ENCODE measurements around the gene HOXA6.

The HOXA6 gene

GRCh38 chr7:27147199-27148030, at the start of gene HOXA6:
Gene HOXA6 (minus strand): TSS chr7:27147774. CDS start chr7:27147749, 25 bp downstream.
- H3K36me3 ChIP-seq (ENCODE audit: control insufficient read depth in 2 of 2, insufficient read depth in 2 of 2, low read length in 2 of 2) = peaks cover 5 to 9% of the 10 kb centered on the region in 2 donors
- H3K27ac ChIP-seq (ENCODE audit: low read depth in 2 of 2, low read length in 2 of 2) = peak within 1 kb of the TSS; percentile 93 to 99
- no peaks in the 10 kb centered on the region for H3K9me3 ChIP-seq (ENCODE audit: control insufficient read depth in 2 of 2, low read length in 2 of 2)
- peaks cover 4 to 7% of the 10 kb centered on the region in 2 donors for H3K27me3 ChIP-seq (ENCODE audit: control insufficient read depth in 2 of 2, insufficient read depth in 2 of 2, low read length in 2 of 2)
- H3K4me3 ChIP-seq (ENCODE audit: low read length in 2 of 2) = peak within 1 kb of the TSS; percentile 63 to 82
- peak within 1 kb of the TSS; percentile 75 to 86 for H3K9ac ChIP-seq (ENCODE audit: low read depth in 1 of 2, low read length in 2 of 2)
- H3K4me1 ChIP-seq (ENCODE audit: control insufficient read depth in 2 of 2, insufficient read depth in 2 of 2, low read length in 2 of 2) = peaks cover 46 to 63% of the 10 kb centered on the region in 2 donors

DNA sequence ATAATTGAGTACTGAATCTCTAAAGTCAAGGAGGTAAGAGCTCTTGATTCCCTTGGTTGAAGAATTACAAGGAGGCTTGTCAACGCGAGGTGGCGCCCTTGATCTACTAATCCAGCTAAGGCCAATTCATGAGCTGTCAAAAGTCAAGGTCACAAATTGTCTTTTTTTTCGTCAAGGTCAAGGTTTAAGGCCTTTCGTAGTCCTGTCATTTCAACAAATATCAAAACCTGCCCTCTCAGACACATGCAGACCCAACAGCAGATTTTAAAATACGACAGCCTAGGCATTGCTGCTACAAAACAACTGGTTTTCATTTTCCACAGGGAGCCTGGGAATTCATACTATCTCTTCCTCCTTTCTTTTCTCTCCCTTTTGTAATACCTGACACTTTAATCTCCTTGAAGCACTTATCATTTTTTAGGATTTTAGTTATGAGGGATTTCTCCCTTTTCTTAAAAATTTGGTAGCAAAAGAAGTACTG, 48.8 kb upstream of the HOXA6 start:
- H3K36me3 ChIP-seq (ENCODE audit: control insufficient read depth in 2 of 2, insufficient read depth in 2 of 2, low read length in 2 of 2) = no peaks in the 10 kb centered on the region
- H3K4me3 ChIP-seq (ENCODE audit: low read length in 2 of 2) = peak overlapping the region; percentile 79 to 85
- peaks cover 0 to 2% of the 10 kb centered on the region in 2 donors for H3K9me3 ChIP-seq (ENCODE audit: control insufficient read depth in 2 of 2, low read length in 2 of 2)
- peak overlapping the region; percentile 35 to 98 for H3K9ac ChIP-seq (ENCODE audit: low read depth in 1 of 2, low read length in 2 of 2)
- H3K27ac ChIP-seq (ENCODE audit: low read depth in 2 of 2, low read length in 2 of 2) = peak overlapping the region; percentile 14 to 62
- H3K27me3 ChIP-seq (ENCODE audit: control insufficient read depth in 2 of 2, insufficient read depth in 2 of 2, low read length in 2 of 2) = peaks cover 8 to 38% of the 10 kb centered on the region in 2 donors
- peaks cover 10 to 24% of the 10 kb centered on the region in 2 donors for H3K4me1 ChIP-seq (ENCODE audit: control insufficient read depth in 2 of 2, insufficient read depth in 2 of 2, low read length in 2 of 2)

DNA sequence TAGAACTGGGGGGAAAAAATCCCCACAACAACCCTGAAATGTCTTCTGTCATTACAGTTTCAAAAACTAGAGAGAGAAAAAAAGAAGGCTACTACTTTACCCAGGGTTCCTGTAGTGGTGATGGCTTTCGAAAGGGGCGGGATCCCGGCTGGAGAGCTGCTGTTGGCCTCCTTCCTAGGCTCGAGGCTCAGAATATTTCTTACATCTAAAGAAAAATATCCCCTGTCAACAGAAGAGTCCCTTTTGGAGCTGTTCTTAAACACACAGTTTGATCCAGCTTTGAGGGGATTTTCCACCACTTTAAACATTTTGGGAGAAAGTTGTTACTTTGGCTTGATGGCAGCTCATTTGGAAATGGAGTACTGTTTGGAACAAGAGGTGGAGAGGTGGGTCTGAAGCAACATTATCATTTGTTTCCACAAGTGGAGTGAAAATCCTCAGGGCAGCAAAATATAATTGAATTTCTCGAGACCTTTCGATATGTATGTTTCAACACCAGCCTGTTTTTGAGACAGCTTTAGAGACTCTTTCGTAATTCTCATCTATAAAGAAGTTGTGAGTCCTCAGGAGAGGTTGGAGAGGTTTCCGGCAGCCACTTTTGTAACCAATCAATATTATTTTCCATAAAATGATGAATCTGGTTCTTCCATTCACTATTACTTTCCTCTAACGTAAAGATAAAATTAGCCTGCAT, 47.3 kb upstream of the HOXA6 start:
- peaks cover 16 to 28% of the 10 kb centered on the region in 2 donors for H3K4me1 ChIP-seq (ENCODE audit: control insufficient read depth in 2 of 2, insufficient read depth in 2 of 2, low read length in 2 of 2)
- H3K9ac ChIP-seq (ENCODE audit: low read depth in 1 of 2, low read length in 2 of 2) = peak overlapping the region; percentile 72 to 92
- peaks cover 0 to 2% of the 10 kb centered on the region in 2 donors for H3K9me3 ChIP-seq (ENCODE audit: control insufficient read depth in 2 of 2, low read length in 2 of 2)
- H3K27me3 ChIP-seq (ENCODE audit: control insufficient read depth in 2 of 2, insufficient read depth in 2 of 2, low read length in 2 of 2) = peaks cover 8 to 36% of the 10 kb centered on the region in 2 donors
- H3K27ac ChIP-seq (ENCODE audit: low read depth in 2 of 2, low read length in 2 of 2) = peak overlapping the region in 1 of 2 donors; percentile 55
- no peaks in the 10 kb centered on the region for H3K36me3 ChIP-seq (ENCODE audit: control insufficient read depth in 2 of 2, insufficient read depth in 2 of 2, low read length in 2 of 2)
- peak overlapping the region; percentile 66 to 79 for H3K4me3 ChIP-seq (ENCODE audit: low read length in 2 of 2)

DNA sequence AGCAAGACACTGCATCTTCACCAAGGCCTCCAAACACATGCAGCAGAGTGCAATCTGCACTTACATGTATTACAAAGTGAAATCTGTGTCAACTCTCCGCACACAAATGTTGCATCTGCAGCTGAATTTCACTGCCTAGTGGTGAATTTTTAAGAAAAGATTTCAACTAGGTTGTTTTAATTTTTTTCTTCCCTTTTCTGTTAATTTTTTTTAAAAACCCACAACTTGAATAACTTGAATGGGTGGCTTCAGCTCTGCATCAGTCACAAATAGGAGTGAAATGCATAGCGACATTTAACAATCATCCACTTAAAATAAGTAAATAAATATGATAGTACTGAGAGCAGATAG, 46.4 kb upstream of the HOXA6 start:
- peaks cover 0 to 2% of the 10 kb centered on the region in 2 donors for H3K9me3 ChIP-seq (ENCODE audit: control insufficient read depth in 2 of 2, low read length in 2 of 2)
- peak overlapping the region; percentile 78 to 92 for H3K9ac ChIP-seq (ENCODE audit: low read depth in 1 of 2, low read length in 2 of 2)
- H3K27ac ChIP-seq (ENCODE audit: low read depth in 2 of 2, low read length in 2 of 2) = peak overlapping the region; percentile 91 to 93
- H3K4me1 ChIP-seq (ENCODE audit: control insufficient read depth in 2 of 2, insufficient read depth in 2 of 2, low read length in 2 of 2) = peaks cover 24 to 36% of the 10 kb centered on the region in 2 donors
- H3K27me3 ChIP-seq (ENCODE audit: control insufficient read depth in 2 of 2, insufficient read depth in 2 of 2, low read length in 2 of 2) = peaks cover 8 to 37% of the 10 kb centered on the region in 2 donors
- H3K4me3 ChIP-seq (ENCODE audit: low read length in 2 of 2) = peak overlapping the region; percentile 66 to 79
- no peaks in the 10 kb centered on the region for H3K36me3 ChIP-seq (ENCODE audit: control insufficient read depth in 2 of 2, insufficient read depth in 2 of 2, low read length in 2 of 2)

- Histone ChIP-seq H3K4me1 (ENCODE audit: control insufficient read depth in 2 of 2, insufficient read depth in 2 of 2, low read length in 2 of 2) (peaks cover 24 to 42% of the 10 kb centered on the region in 2 donors), H3K9me3 (ENCODE audit: control insufficient read depth in 2 of 2, low read length in 2 of 2) (peaks cover 0 to 2% of the 10 kb centered on the region in 2 donors), H3K27ac (ENCODE audit: low read depth in 2 of 2, low read length in 2 of 2) (peak overlapping the region; percentile 91 to 93), H3K36me3 (ENCODE audit: control insufficient read depth in 2 of 2, insufficient read depth in 2 of 2, low read length in 2 of 2) (no peaks in the 10 kb centered on the region), H3K9ac (ENCODE audit: low read depth in 1 of 2, low read length in 2 of 2) (peak overlapping the region; percentile 78 to 92), H3K27me3 (ENCODE audit: control insufficient read depth in 2 of 2, insufficient read depth in 2 of 2, low read length in 2 of 2) (peaks cover 8 to 32% of the 10 kb centered on the region in 2 donors), H3K4me3 (ENCODE audit: low read length in 2 of 2) (peak overlapping the region; percentile 66 to 79)
Observed at GRCh38 chr7:27193335-27194001, 45.9 kb upstream of the HOXA6 start.

GRCh38 chr7:27192546-27193334, 45.2 kb upstream of the HOXA6 start:
- Histone ChIP-seq H3K27me3 (ENCODE audit: control insufficient read depth in 2 of 2, insufficient read depth in 2 of 2, low read length in 2 of 2) (peaks cover 14 to 29% of the 10 kb centered on the region in 2 donors), H3K4me3 (ENCODE audit: low read length in 2 of 2) (peak overlapping the region; percentile 66 to 79), H3K27ac (ENCODE audit: low read depth in 2 of 2, low read length in 2 of 2) (peak overlapping the region; percentile 91 to 93)

GRCh38 chr7:27191833-27192545, 44.4 kb upstream of the HOXA6 start:
- Histone ChIP-seq H3K27ac (ENCODE audit: low read depth in 2 of 2, low read length in 2 of 2) (peak overlapping the region; percentile 91 to 93), H3K9ac (ENCODE audit: low read depth in 1 of 2, low read length in 2 of 2) (peak overlapping the region; percentile 78 to 92), H3K4me3 (ENCODE audit: low read length in 2 of 2) (peak overlapping the region; percentile 66 to 79), H3K36me3 (ENCODE audit: control insufficient read depth in 2 of 2, insufficient read depth in 2 of 2, low read length in 2 of 2) (no peaks in the 10 kb centered on the region), H3K27me3 (ENCODE audit: control insufficient read depth in 2 of 2, insufficient read depth in 2 of 2, low read length in 2 of 2) (peaks cover 14 to 27% of the 10 kb centered on the region in 2 donors), H3K9me3 (ENCODE audit: control insufficient read depth in 2 of 2, low read length in 2 of 2) (no peaks in the 10 kb centered on the region), H3K4me1 (ENCODE audit: control insufficient read depth in 2 of 2, insufficient read depth in 2 of 2, low read length in 2 of 2) (peaks cover 34 to 56% of the 10 kb centered on the region in 2 donors)

More at GRCh38 chr7:27192546-27193334, 45.2 kb upstream of the HOXA6 start:
- H3K9ac ChIP-seq (ENCODE audit: low read depth in 1 of 2, low read length in 2 of 2) = peak overlapping the region; percentile 78 to 92
- peaks cover 0 to 2% of the 10 kb centered on the region in 2 donors for H3K9me3 ChIP-seq (ENCODE audit: control insufficient read depth in 2 of 2, low read length in 2 of 2)
- peaks cover 31 to 49% of the 10 kb centered on the region in 2 donors for H3K4me1 ChIP-seq (ENCODE audit: control insufficient read depth in 2 of 2, insufficient read depth in 2 of 2, low read length in 2 of 2)
- H3K36me3 ChIP-seq (ENCODE audit: control insufficient read depth in 2 of 2, insufficient read depth in 2 of 2, low read length in 2 of 2) = no peaks in the 10 kb centered on the region

GRCh38 chr7:27191161-27191731, 43.7 kb upstream of the HOXA6 start:
- Histone ChIP-seq H3K27ac (ENCODE audit: low read depth in 2 of 2, low read length in 2 of 2) (peak overlapping the region; percentile 91 to 93), H3K4me3 (ENCODE audit: low read length in 2 of 2) (peak overlapping the region; percentile 66 to 79), H3K9ac (ENCODE audit: low read depth in 1 of 2, low read length in 2 of 2) (peak overlapping the region; percentile 78 to 92), H3K27me3 (ENCODE audit: control insufficient read depth in 2 of 2, insufficient read depth in 2 of 2, low read length in 2 of 2) (peaks cover 14 to 27% of the 10 kb centered on the region in 2 donors), H3K36me3 (ENCODE audit: control insufficient read depth in 2 of 2, insufficient read depth in 2 of 2, low read length in 2 of 2) (no peaks in the 10 kb centered on the region), H3K9me3 (ENCODE audit: control insufficient read depth in 2 of 2, low read length in 2 of 2) (no peaks in the 10 kb centered on the region), H3K4me1 (ENCODE audit: control insufficient read depth in 2 of 2, insufficient read depth in 2 of 2, low read length in 2 of 2) (peaks cover 37 to 60% of the 10 kb centered on the region in 2 donors)
